ENCODE measurements around the gene SPC25. TPM values are rescaled to one million over a fixed set of nuclear protein-coding genes. Genes with fewer than 3 reads are reported as not detected.

The SPC25 gene
- total RNA-seq, 1 donor from 2014 or later = 0.18 TPM

DNA sequence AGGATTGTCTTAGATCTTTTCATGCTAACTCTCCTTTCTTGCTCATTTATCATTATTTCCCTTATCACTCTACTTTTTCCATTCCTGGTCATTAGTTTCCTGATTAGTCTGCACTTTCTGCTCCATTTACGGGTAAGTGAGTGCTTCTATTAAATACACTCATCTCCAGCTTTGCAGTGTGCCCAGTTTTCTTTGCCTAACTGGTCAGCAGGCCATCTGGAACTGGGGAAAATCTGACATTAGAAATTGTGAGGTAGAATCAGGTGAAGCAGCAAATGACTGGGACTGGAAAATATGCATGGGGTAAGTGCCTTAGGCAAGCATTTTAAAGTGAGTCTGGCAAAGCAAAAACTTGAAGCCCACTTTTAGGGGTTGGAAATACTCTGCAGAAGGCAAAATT is 40.0 kb upstream of the SPC25 start:
- intact Hi-C loops (cut with micrococcal nuclease) = no loop called here
- Mint-ChIP-seq H3K27me3 (no peaks in the 10 kb centered on the region), H3K36me3 (ENCODE audit: low read depth) (no peaks in the 10 kb centered on the region), H3K9me3 (no peaks in the 10 kb centered on the region), H3K4me3 (no peak overlapping the region), H3K27ac (no peak overlapping the region), H3K4me1 (peaks cover 17% of the 10 kb centered on the region)
- DNase-seq (no peak), ATAC-seq (ENCODE audit: low read depth) (no peak)
- POLR2A ChIA-PET = no interaction called here
- TF ChIP-seq, protein P1, sequence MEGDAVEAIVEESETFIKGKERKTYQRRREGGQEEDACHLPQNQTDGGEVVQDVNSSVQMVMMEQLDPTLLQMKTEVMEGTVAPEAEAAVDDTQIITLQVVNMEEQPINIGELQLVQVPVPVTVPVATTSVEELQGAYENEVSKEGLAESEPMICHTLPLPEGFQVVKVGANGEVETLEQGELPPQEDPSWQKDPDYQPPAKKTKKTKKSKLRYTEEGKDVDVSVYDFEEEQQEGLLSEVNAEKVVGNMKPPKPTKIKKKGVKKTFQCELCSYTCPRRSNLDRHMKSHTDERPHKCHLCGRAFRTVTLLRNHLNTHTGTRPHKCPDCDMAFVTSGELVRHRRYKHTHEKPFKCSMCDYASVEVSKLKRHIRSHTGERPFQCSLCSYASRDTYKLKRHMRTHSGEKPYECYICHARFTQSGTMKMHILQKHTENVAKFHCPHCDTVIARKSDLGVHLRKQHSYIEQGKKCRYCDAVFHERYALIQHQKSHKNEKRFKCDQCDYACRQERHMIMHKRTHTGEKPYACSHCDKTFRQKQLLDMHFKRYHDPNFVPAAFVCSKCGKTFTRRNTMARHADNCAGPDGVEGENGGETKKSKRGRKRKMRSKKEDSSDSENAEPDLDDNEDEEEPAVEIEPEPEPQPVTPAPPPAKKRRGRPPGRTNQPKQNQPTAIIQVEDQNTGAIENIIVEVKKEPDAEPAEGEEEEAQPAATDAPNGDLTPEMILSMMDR (IDR thresholded peaks at IDR 0.05) = no peak
- CTCF ChIA-PET = no interaction called here

- intact Hi-C loops (cut with micrococcal nuclease) = loop anchor here (10.0 kb wide), 1 partner anchor 214 kb away; no protein-coding TSS in a partner anchor
- ATAC-seq (ENCODE audit: low read depth) = no peak
- Mint-ChIP-seq H3K4me1 (peaks cover 17% of the 10 kb centered on the region), H3K4me3 (no peak overlapping the region), H3K36me3 (ENCODE audit: low read depth) (no peaks in the 10 kb centered on the region), H3K27ac (no peak overlapping the region), H3K9me3 (no peaks in the 10 kb centered on the region), H3K27me3 (no peaks in the 10 kb centered on the region)
- ChIA-PET POLR2A (no interaction called here), CTCF (no interaction called here)
- TF ChIP-seq, protein P1 (IDR thresholded peaks at IDR 0.05) = no peak
- DNase-seq = no peak
Observed at GRCh38 chr2:168929031-168929430, 38.8 kb upstream of the SPC25 start.

- intact Hi-C loops (cut with micrococcal nuclease) = loop anchor here (10.0 kb wide), 1 partner anchor 213 kb away; no protein-coding TSS in a partner anchor
- ChIA-PET POLR2A (no interaction called here), CTCF (no interaction called here)
- Mint-ChIP-seq H3K4me1 (peaks cover 17% of the 10 kb centered on the region), H3K36me3 (ENCODE audit: low read depth) (no peaks in the 10 kb centered on the region), H3K27ac (no peak overlapping the region), H3K9me3 (no peaks in the 10 kb centered on the region), H3K27me3 (peaks cover 4% of the 10 kb centered on the region), H3K4me3 (no peak overlapping the region)
- ATAC-seq (ENCODE audit: low read depth) (no peak), DNase-seq (no peak)
- TF ChIP-seq, protein P1 (IDR thresholded peaks at IDR 0.05) = no peak
Observed at GRCh38 chr2:168928113-168928831, 38.0 kb upstream of the SPC25 start.

DNA sequence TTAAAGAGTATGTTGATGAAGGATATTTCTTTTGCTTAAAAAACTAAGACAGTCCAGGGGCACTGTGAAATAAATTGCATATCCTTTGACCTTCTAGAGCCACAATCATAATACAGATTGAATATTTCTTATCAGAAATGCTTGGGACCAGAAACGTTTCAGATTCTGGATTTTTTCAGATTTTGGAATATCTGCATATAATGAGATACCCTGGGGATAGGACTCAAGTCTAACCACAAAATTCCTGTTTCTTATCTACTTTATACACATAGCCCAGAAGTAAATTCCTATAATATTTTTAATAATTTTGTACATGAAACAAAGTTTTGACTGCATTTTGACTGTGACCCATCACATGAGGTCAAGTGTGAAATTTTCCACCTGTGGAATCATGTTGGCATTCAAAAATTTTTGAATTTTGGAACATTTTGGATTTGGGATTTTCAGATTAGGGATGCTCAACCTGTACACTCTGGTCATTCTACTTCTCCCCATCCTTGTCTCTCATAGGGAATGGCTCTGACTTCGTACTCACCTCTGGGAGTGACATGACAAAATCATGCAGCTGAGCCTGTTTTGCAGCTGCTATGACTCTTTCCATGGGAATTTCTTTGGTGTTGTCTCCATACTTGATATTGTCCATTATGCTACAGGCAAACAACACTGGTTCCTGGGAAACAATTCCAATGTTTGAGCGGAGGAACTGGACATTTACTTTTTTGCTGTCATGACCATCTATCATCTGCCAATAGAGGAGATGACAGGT is 36.6 kb upstream of the SPC25 start:
- ATAC-seq (ENCODE audit: low read depth) (no peak), DNase-seq (no peak)
- Mint-ChIP-seq H3K4me1 (peaks cover 17% of the 10 kb centered on the region), H3K27me3 (peaks cover 10% of the 10 kb centered on the region), H3K9me3 (no peaks in the 10 kb centered on the region), H3K4me3 (no peak overlapping the region), H3K27ac (no peak overlapping the region), H3K36me3 (ENCODE audit: low read depth) (no peaks in the 10 kb centered on the region)
- intact Hi-C loops (cut with micrococcal nuclease) = loop anchor here (10.0 kb wide), 1 partner anchor 212 kb away; no protein-coding TSS in a partner anchor
- TF ChIP-seq, protein P1 (IDR thresholded peaks at IDR 0.05) = no peak
- ChIA-PET POLR2A (no interaction called here), CTCF (no interaction called here)

DNA sequence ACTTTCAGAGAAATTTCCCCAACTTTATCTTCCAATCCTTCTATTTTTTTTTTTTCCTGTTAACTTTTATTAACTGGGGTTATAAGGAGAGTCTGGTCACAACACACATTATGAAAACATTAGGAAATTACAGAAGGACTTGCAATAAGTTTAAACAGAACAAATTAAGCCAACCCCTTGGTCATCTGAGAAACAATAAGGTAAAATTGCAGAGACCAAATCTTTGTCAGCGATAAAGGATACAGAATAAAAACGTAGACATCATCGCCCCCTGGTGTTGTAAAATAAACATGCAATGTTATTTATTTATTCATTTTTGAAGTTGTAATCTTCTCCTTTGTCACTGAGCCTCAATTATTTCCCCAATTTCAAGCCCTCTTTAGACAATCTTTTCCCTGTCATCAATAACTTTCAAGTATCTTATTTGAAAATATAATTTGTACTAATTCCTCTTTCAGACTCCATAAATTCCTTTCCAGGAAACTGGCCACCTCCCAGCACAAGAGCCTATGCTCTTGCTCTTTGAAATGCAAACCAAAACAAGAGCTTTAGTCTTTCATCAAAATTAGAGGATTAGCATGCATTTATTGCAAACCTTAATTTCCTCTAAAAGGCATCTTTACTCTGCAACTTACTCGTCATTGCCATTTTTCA is 30.4 kb upstream of the SPC25 start:
- ATAC-seq (ENCODE audit: low read depth) = no peak
- H3K27me3 Mint-ChIP-seq = peaks cover 10% of the 10 kb centered on the region

More for the DNA sequence above, 30.4 kb upstream of the SPC25 start:
- CTCF ChIA-PET = interaction anchor here (1.1 to 2.9 kb wide), 4 partner anchors 8 to 802 kb away, joined by 3 to 23 read pairs (median 4); no protein-coding TSS in a partner anchor
- Mint-ChIP-seq H3K9me3 (no peaks in the 10 kb centered on the region), H3K4me3 (no peak overlapping the region), H3K36me3 (ENCODE audit: low read depth) (no peaks in the 10 kb centered on the region), H3K27ac (no peak overlapping the region), H3K4me1 (no peaks in the 10 kb centered on the region)
- intact Hi-C loops (cut with micrococcal nuclease) = loop anchor here (1.0 to 10.0 kb wide), 5 partner anchors 161 to 803 kb away; no protein-coding TSS in a partner anchor
- POLR2A ChIA-PET = no interaction called here
- no peak for DNase-seq
- TF ChIP-seq, protein P1 (IDR thresholded peaks at IDR 0.05) = peak; percentile 50
